Smooth muscle cell (in vitro differentiated cells): ENCODE measurements around the gene PROZ. TPM values are rescaled to one million over a fixed set of nuclear protein-coding genes. Genes with fewer than 3 reads are reported as not detected.

Experiments
- DNase-seq: peaks from one replicate; lab custom pipeline; 2025; ENCODE audit not compliant: unreplicated experiment; lab: John Stamatoyannopoulos, UW
- H2AFZ ChIP-seq: fragments of 200-600 bp; sonication (generic); 2 replicates; pipeline ENCODE4 v1.6.0; 2016; ENCODE audit warnings: antibody characterized with exemption, low read depth, mild to moderate bottlenecking
- H3F3A ChIP-seq: fragments of 200-600 bp; sonication (generic); 2 replicates; pipeline ENCODE4 v1.6.0; 2017; ENCODE audit warnings: antibody characterized with exemption, low read depth
- H3K27ac ChIP-seq: fragments of 200-600 bp; sonication (generic); 2 replicates; pipeline ENCODE4 v1.5.1; 2016; ENCODE audit warnings: low read depth, mild to moderate bottlenecking
- H3K27me3 ChIP-seq: fragments of 200-600 bp; sonication (generic); 2 replicates; pipeline ENCODE4 v1.6.1; 2016; ENCODE audit warnings: low read depth, mild to moderate bottlenecking
- H3K36me3 ChIP-seq: fragments of 200-600 bp; sonication (generic); 2 replicates; pipeline ENCODE4 v1.5.1; 2016; ENCODE audit warnings: low read depth
- H3K4me1 ChIP-seq: fragments of 200-600 bp; sonication (generic); 2 replicates; pipeline ENCODE4 v1.5.1; 2016; ENCODE audit warnings: low read depth
- H3K4me2 ChIP-seq: fragments of 200-600 bp; sonication (generic); 2 replicates; pipeline ENCODE4 v1.6.0; 2016; ENCODE audit warnings: mild to moderate bottlenecking
- H3K4me3 ChIP-seq: fragments of 200-600 bp; sonication (generic); 2 replicates; pipeline ENCODE4 v1.5.1; 2016; ENCODE audit warnings: mild to moderate bottlenecking
- H3K79me2 ChIP-seq: fragments of 200-600 bp; sonication (generic); 2 replicates; pipeline ENCODE4 v1.6.0; 2016; ENCODE audit warnings: low read depth, mild to moderate bottlenecking
- H3K9ac ChIP-seq: fragments of 200-600 bp; sonication (generic); 2 replicates; pipeline ENCODE4 v1.6.0; 2016; ENCODE audit warnings: low read depth
- H3K9me3 ChIP-seq: fragments of 200-600 bp; sonication (generic); replicated peaks from 2 replicates; pipeline ENCODE4 v1.5.1; 2016; ENCODE audit warnings: low read depth
- H4K20me1 ChIP-seq: fragments of 200-600 bp; sonication (generic); 2 replicates; pipeline ENCODE4 v1.6.0; 2016; ENCODE audit warnings: low read depth
- CTCF ChIP-seq: fragments of 200-600 bp; sonication (generic); IDR thresholded peaks from 2 replicates; pipeline ENCODE4 v1.5.1; 2017; ENCODE audit warnings: borderline replicate concordance, mild to moderate bottlenecking, antibody characterized with exemption; ENCODE audit not compliant: insufficient read depth, poor library complexity, severe bottlenecking
- WGBS: methylation state at CpG from one replicate; pipeline ENCODE4 v1.1.7; 2016; ENCODE audit warnings: low lambda C conversion rate; 5-methylcytosine and 5-hydroxymethylcytosine counted together
- polyA plus RNA-seq: library from polyadenylated mRNA; unstranded; fragments of >200 nt; fragmentation: Nextera tagmentation; extraction: Ambion mirVana; gene quantifications from 2 replicates; pipeline ENCODE4 v1.2.1, GENCODE V29; 2016
- total RNA-seq: library from RNA; depleted of rRNA; stranded (reverse); fragments of >200 nt; gene quantifications from 2 replicates; pipeline ENCODE4 v1.2.3, GENCODE V29; 2014

PROZ gene
- total and polyA plus RNA-seq, 2 experiments from 2014 or later: not detected

DNA sequence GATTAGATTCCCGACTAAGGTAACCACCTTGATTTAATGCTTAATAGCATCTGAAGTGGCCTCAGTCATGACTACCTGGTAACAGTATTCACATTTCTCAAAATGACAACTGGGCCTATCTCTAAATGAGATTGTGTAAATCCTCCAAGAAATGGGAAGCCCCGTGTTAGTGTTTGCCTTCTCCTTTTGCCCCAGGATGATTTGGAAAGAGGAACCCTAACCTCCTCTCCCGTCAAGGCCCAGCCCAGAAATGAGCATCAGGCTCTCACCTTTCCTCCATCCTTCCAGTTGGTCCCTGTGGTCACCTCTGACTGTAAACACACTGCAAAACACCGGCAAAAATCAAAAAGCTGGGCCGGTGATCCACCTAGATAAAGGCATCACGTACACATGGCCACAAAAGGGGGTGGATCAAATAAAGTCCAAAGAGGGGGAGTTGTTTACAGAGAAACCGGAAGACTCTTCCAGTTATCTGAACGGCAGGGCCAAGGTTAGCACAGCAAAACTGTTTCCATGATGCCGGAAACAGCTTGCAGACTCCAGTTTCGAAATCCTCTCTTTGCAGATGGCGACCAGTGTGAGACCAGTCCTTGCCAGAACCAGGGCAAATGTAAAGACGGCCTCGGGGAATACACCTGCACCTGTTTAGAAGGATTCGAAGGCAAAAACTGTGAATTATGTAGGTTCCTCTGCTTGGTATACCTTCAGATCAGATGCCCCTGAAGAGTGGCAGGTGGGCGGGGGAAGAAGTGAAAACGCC is 19.5 kb upstream of the PROZ start:
- Histone ChIP-seq H2AFZ (no peak overlapping the region), H3K9me3 (no peaks in the 10 kb centered on the region), H4K20me1 (no peaks in the 10 kb centered on the region), H3K79me2 (no peaks in the 10 kb centered on the region), H3K27me3 (no peaks in the 10 kb centered on the region), H3K9ac (no peak overlapping the region), H3K4me1 (no peaks in the 10 kb centered on the region), H3K27ac (no peak overlapping the region), H3K4me3 (no peak overlapping the region), H3F3A (no peaks in the 10 kb centered on the region), H3K36me3 (no peaks in the 10 kb centered on the region), H3K4me2 (no peak overlapping the region)
- WGBS: 90% methylated on average over 16 of the region's 16 CpGs
- TF ChIP-seq CTCF: no peak
- no peak for DNase-seq

DNA sequence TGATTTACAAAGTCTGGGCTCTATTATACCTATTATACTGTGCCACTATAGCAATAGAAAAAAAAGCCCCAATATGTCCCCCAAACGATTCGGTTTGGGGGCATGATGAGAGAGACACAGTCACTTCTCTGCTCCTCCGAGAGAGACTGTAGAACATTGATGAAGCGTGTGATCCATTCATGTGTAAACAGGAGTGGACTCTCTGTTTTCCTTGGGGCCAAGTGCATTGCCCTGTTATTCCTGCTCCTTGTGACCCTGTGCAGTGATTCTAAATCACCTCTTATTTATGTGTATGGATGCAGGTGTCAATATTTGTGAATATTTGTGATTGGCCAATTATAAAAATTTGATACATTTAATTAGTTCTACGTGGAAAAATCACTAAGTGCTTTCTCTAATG is 18.9 kb upstream of the PROZ start:
- WGBS: 93% methylated on average over 5 of the region's 5 CpGs
- H3K9me3 ChIP-seq: no peaks in the 10 kb centered on the region
- H3K27ac ChIP-seq: no peak overlapping the region
- H3K27me3 ChIP-seq: no peaks in the 10 kb centered on the region
- no peaks in the 10 kb centered on the region for H3K79me2 ChIP-seq
- H4K20me1 ChIP-seq: no peaks in the 10 kb centered on the region
- no peak overlapping the region for H2AFZ ChIP-seq
- no peak overlapping the region for H3K9ac ChIP-seq
- no peaks in the 10 kb centered on the region for H3K36me3 ChIP-seq
- H3K4me2 ChIP-seq: no peak overlapping the region
- no peak for DNase-seq
- H3K4me3 ChIP-seq: no peak overlapping the region
- no peak for TF ChIP-seq CTCF
- no peaks in the 10 kb centered on the region for H3F3A ChIP-seq
- no peaks in the 10 kb centered on the region for H3K4me1 ChIP-seq

- no peak overlapping the region for H3K4me2 ChIP-seq
- WGBS: 95% methylated on average over 26 of the region's 26 CpGs
- H3K4me3 ChIP-seq: no peak overlapping the region
- H3K27ac ChIP-seq: no peak overlapping the region
- no peaks in the 10 kb centered on the region for H3K79me2 ChIP-seq
- H3K9me3 ChIP-seq: no peaks in the 10 kb centered on the region
- no peak overlapping the region for H3K9ac ChIP-seq
- H3K27me3 ChIP-seq: no peaks in the 10 kb centered on the region
- DNase-seq: no peak
- H4K20me1 ChIP-seq: no peaks in the 10 kb centered on the region
- H3K4me1 ChIP-seq: no peaks in the 10 kb centered on the region
- TF ChIP-seq CTCF: no peak
- no peaks in the 10 kb centered on the region for H3F3A ChIP-seq
- no peaks in the 10 kb centered on the region for H3K36me3 ChIP-seq
- no peak overlapping the region for H2AFZ ChIP-seq
These were observed 17.5 kb upstream of the PROZ start for GRCh38 chr13:113140677-113141600.
